GM23248 (cell line): ENCODE results near the gene FARS2. TPM values are rescaled to one million over a fixed set of nuclear protein-coding genes. Genes with fewer than 3 reads are reported as not detected.

Experiments
- DNase-seq: peaks from one replicate; pipeline ENCODE4 v3.0.0-alpha.2; 2015
- H2AFZ ChIP-seq: fragments of 200-600 bp; sonication (generic); 2 replicates; pipeline ENCODE4 v1.6.1; 2016; ENCODE audit warnings: antibody characterized with exemption
- H3F3A ChIP-seq: fragments of 200-600 bp; sonication (generic); 2 replicates; pipeline ENCODE4 v1.6.1; 2016; ENCODE audit warnings: mild to moderate bottlenecking, antibody characterized with exemption, mixed run types; ENCODE audit not compliant: insufficient read depth
- H3K27ac ChIP-seq: fragments of 200-600 bp; sonication (generic); 2 replicates; pipeline ENCODE4 v1.5.1; 2016; ENCODE audit warnings: mild to moderate bottlenecking
- H3K27me3 ChIP-seq: fragments of 200-600 bp; sonication (generic); replicated peaks from 2 replicates; pipeline ENCODE4 v1.6.1; 2016; ENCODE audit warnings: mild to moderate bottlenecking; ENCODE audit not compliant: insufficient read depth
- H3K36me3 ChIP-seq: fragments of 200-600 bp; sonication (generic); 2 replicates; pipeline ENCODE4 v1.6.1; 2016; ENCODE audit warnings: low read depth, mild to moderate bottlenecking
- H3K4me1 ChIP-seq: fragments of 200-600 bp; sonication (generic); 2 replicates; pipeline ENCODE4 v1.6.1; 2016; ENCODE audit warnings: mild to moderate bottlenecking; ENCODE audit not compliant: insufficient read depth
- H3K4me2 ChIP-seq: fragments of 200-600 bp; sonication (generic); one replicate; pipeline ENCODE4 v1.6.1; 2016; ENCODE audit warnings: mild to moderate bottlenecking; ENCODE audit not compliant: unreplicated experiment
- H3K4me3 ChIP-seq: fragments of 200-600 bp; sonication (generic); 2 replicates; pipeline ENCODE4 v1.5.1; 2016; ENCODE audit warnings: mild to moderate bottlenecking
- H3K79me2 ChIP-seq: fragments of 200-600 bp; sonication (generic); 2 replicates; pipeline ENCODE4 v1.6.1; 2016; ENCODE audit warnings: mild to moderate bottlenecking; ENCODE audit not compliant: insufficient read depth
- H3K9ac ChIP-seq: fragments of 200-600 bp; sonication (generic); 2 replicates; pipeline ENCODE4 v1.6.1; 2016; ENCODE audit warnings: mild to moderate bottlenecking
- H3K9me2 ChIP-seq: fragments of 200-600 bp; sonication (generic); 2 replicates; pipeline ENCODE4 v1.6.1; 2016; ENCODE audit warnings: mixed run types, mild to moderate bottlenecking, moderate library complexity; ENCODE audit not compliant: insufficient read depth
- H3K9me3 ChIP-seq: fragments of 200-600 bp; sonication (generic); one replicate; pipeline ENCODE4 v1.6.1; 2017; ENCODE audit warnings: low read depth
- H4K20me1 ChIP-seq: fragments of 200-600 bp; sonication (generic); 2 replicates; pipeline ENCODE4 v1.6.0; 2016; ENCODE audit not compliant: insufficient read depth
- EZH2 ChIP-seq: fragments of 200-600 bp; sonication (generic); IDR thresholded peaks from 2 replicates; pipeline ENCODE4 v1.6.1; 2018; ENCODE audit warnings: antibody characterized with exemption, mild to moderate bottlenecking; ENCODE audit not compliant: insufficient read depth, poor library complexity, severe bottlenecking
- EZH2phosphoT487 ChIP-seq: fragments of 200-600 bp; sonication (generic); IDR thresholded peaks from 2 replicates; pipeline ENCODE4 v1.6.1; 2018; ENCODE audit warnings: antibody characterized with exemption, moderate library complexity, mild to moderate bottlenecking, low read depth; ENCODE audit not compliant: insufficient read depth
- WGBS, 2 experiments: methylation state at CpG; one replicate each; pipeline ENCODE4 v1.1.6; 2015 to 2017; ENCODE audit warnings: low lambda C conversion rate in 2 of 2, low coverage in 1 of 2; ENCODE audit errors: missing lambda C conversion rate in 2 of 2; 5-methylcytosine and 5-hydroxymethylcytosine counted together
- in situ Hi-C: fragments of 300-500 bp; cut with MboI; formaldehyde crosslinking; loops from 2 replicates; pipeline ENCODE4 v1.15.0; 2020
- polyA plus RNA-seq: library from polyadenylated mRNA; unstranded; fragments of >200 nt; fragmentation: Nextera tagmentation; extraction: Ambion mirVana; gene quantifications from 2 replicates; pipeline ENCODE4 v1.2.1, GENCODE V29; 2016
- total RNA-seq: library from RNA; depleted of rRNA; stranded (reverse); fragments of >200 nt; shearing (Covaris generic); gene quantifications from 2 replicates; pipeline ENCODE4 v1.2.3, GENCODE V29; 2014

Gene FARS2
- total and polyA plus RNA-seq, 2 experiments from 2014 or later = 15.1 to 16.5 TPM

GRCh38 chr6:5706124-5707033, 445.1 kb downstream of the FARS2 start:
- Histone ChIP-seq H3K4me2 (no peak overlapping the region), H3K27me3 (no peaks in the 10 kb centered on the region), H3K9me2 (no peaks in the 10 kb centered on the region), H3K79me2 (no peaks in the 10 kb centered on the region), H4K20me1 (no peaks in the 10 kb centered on the region), H3K4me3 (no peak overlapping the region), H3F3A (no peaks in the 10 kb centered on the region), H3K9ac (no peak overlapping the region), H2AFZ (no peak overlapping the region), H3K4me1 (peaks cover 5% of the 10 kb centered on the region; the same call in 1 of the 2 replicates), H3K36me3 (no peaks in the 10 kb centered on the region), H3K9me3 (no peaks in the 10 kb centered on the region), H3K27ac (no peak overlapping the region)
- no peak for DNase-seq
- WGBS, 2 experiments = 86 to 87% methylated on average over 19 of the region's 19 CpGs
- in situ Hi-C loops = no loop called here
- TF ChIP-seq EZH2 = no peak
- no peak for TF ChIP-seq EZH2phosphoT487

- no peak overlapping the region for H2AFZ ChIP-seq
- WGBS, 2 experiments = 93 to 98% methylated on average over 17 of the region's 17 CpGs
- H3K4me2 ChIP-seq = no peak overlapping the region
- no peaks in the 10 kb centered on the region for H3K36me3 ChIP-seq
- no peak overlapping the region for H3K27ac ChIP-seq
- H4K20me1 ChIP-seq = no peaks in the 10 kb centered on the region
- no peaks in the 10 kb centered on the region for H3K9me2 ChIP-seq
- no peak overlapping the region for H3K9ac ChIP-seq
- TF ChIP-seq EZH2phosphoT487 = no peak
- no peak for TF ChIP-seq EZH2
- no peaks in the 10 kb centered on the region for H3K79me2 ChIP-seq
- in situ Hi-C loops = no loop called here
- H3K4me3 ChIP-seq = no peak overlapping the region
- H3K27me3 ChIP-seq = no peaks in the 10 kb centered on the region
- DNase-seq = no peak
- no peaks in the 10 kb centered on the region for H3F3A ChIP-seq
- no peaks in the 10 kb centered on the region for H3K9me3 ChIP-seq
- H3K4me1 ChIP-seq = peaks cover 5% of the 10 kb centered on the region; the same call in 1 of the 2 replicates
Measured at GRCh38 chr6:5707281-5708045, 446.1 kb downstream of the FARS2 start.

GRCh38 chr6:5710516-5710915, 449.2 kb downstream of the FARS2 start:
- H3K4me3 ChIP-seq = no peak overlapping the region
- H3K27ac ChIP-seq = no peak overlapping the region
- no peaks in the 10 kb centered on the region for H3K9me2 ChIP-seq
- H3K4me2 ChIP-seq = no peak overlapping the region
- H3K9ac ChIP-seq = no peak overlapping the region
- H4K20me1 ChIP-seq = no peaks in the 10 kb centered on the region
- H3K4me1 ChIP-seq = no peaks in the 10 kb centered on the region
- no peak overlapping the region for H2AFZ ChIP-seq
- no peaks in the 10 kb centered on the region for H3K36me3 ChIP-seq
- H3K9me3 ChIP-seq = no peaks in the 10 kb centered on the region
- WGBS, 2 experiments = 91 to 92% methylated on average over 14 of the region's 14 CpGs
- TF ChIP-seq EZH2phosphoT487 = no peak
- TF ChIP-seq EZH2 = no peak
- H3F3A ChIP-seq = no peaks in the 10 kb centered on the region
- in situ Hi-C loops = no loop called here
- DNase-seq = no peak
- H3K79me2 ChIP-seq = no peaks in the 10 kb centered on the region
- H3K27me3 ChIP-seq = no peaks in the 10 kb centered on the region

GRCh38 chr6:5710936-5711335, 449.6 kb downstream of the FARS2 start:
- H3K4me2 ChIP-seq = no peak overlapping the region
- no peak overlapping the region for H2AFZ ChIP-seq
- no peak overlapping the region for H3K27ac ChIP-seq
- H3K36me3 ChIP-seq = no peaks in the 10 kb centered on the region
- no peak overlapping the region for H3K4me3 ChIP-seq
- no peaks in the 10 kb centered on the region for H3K9me2 ChIP-seq
- in situ Hi-C loops = no loop called here
- no peaks in the 10 kb centered on the region for H3F3A ChIP-seq
- DNase-seq = no peak
- no peaks in the 10 kb centered on the region for H3K27me3 ChIP-seq
- no peak overlapping the region for H3K9ac ChIP-seq
- 99% methylated on average over 4 of the region's 4 CpGs for WGBS, 2 experiments
- no peaks in the 10 kb centered on the region for H3K79me2 ChIP-seq
- H3K4me1 ChIP-seq = no peaks in the 10 kb centered on the region
- no peaks in the 10 kb centered on the region for H3K9me3 ChIP-seq
- TF ChIP-seq EZH2phosphoT487 = no peak
- no peak for TF ChIP-seq EZH2
- H4K20me1 ChIP-seq = no peaks in the 10 kb centered on the region
